Activated CD8-positive, alpha-beta T cell treated with anti-CD3 and anti-CD28 coated beads for 36 hours (primary cell): Measurements from ENCODE around the gene AGR3. TPM values are rescaled to one million over a fixed set of nuclear protein-coding genes. Genes with fewer than 3 reads are reported as not detected.

Experiments
- ATAC-seq: fragments of 200-7000 bp; cut with Tn5 transposase; one replicate; pipeline ENCODE4 v1.10.0; 2021; ENCODE audit warnings: mild to moderate bottlenecking, moderate library complexity
- CTCF ChIA-PET: fragments of 350-600 bp; sonication (Branson Sonifier 250); formaldehyde crosslinking; loops from one replicate; lab custom pipeline; 2021; ENCODE audit warnings: antibody characterized with exemption; lab: Charles Lee
- POLR2A ChIA-PET: fragments of 350-600 bp; sonication (Branson Sonifier 250); formaldehyde crosslinking; loops from one replicate; lab custom pipeline; 2021; ENCODE audit warnings: antibody characterized with exemption; lab: Charles Lee
- DNase-seq: peaks from one replicate; pipeline ENCODE4 v3.0.0-alpha.2; 2020
- H3K27ac Mint-ChIP-seq: one replicate; pipeline ENCODE4 v1.8.0; 2021; ENCODE audit warnings: mild to moderate bottlenecking, mixed read lengths
- H3K27me3 Mint-ChIP-seq: one replicate; pipeline ENCODE4 v1.8.0; 2021; ENCODE audit warnings: mixed read lengths
- H3K36me3 Mint-ChIP-seq: one replicate; pipeline ENCODE4 v1.8.0; 2021; ENCODE audit warnings: low read depth, mixed read lengths
- H3K4me1 Mint-ChIP-seq: one replicate; pipeline ENCODE4 v1.8.0; 2021; ENCODE audit warnings: low read depth, mixed read lengths
- H3K4me3 Mint-ChIP-seq: one replicate; pipeline ENCODE4 v1.8.0; 2021; ENCODE audit warnings: mild to moderate bottlenecking, moderate library complexity, mixed read lengths
- H3K9me3 Mint-ChIP-seq: one replicate; pipeline ENCODE4 v1.8.0; 2021; ENCODE audit warnings: mixed read lengths
- intact Hi-C: fragments of 100-400 bp; cut with micrococcal nuclease; formaldehyde crosslinking; loops from one replicate; pipeline ENCODE4 v1.10.0; 2022
- total RNA-seq, 2 experiments: library from RNA; stranded (reverse); gene quantifications; one replicate each; pipeline ENCODE4 v1.2.3, GENCODE V29; 2021
- TF ChIP-seq, protein P1 (sequence below): fragments of 200-600 bp; IDR thresholded peaks from one replicate; pipeline ENCODE4 v1.8.0; 2022; ENCODE audit warnings: antibody characterized with exemption, mild to moderate bottlenecking

Gene AGR3
- total RNA-seq, 2 experiments from 2014 or later: not detected

DNA sequence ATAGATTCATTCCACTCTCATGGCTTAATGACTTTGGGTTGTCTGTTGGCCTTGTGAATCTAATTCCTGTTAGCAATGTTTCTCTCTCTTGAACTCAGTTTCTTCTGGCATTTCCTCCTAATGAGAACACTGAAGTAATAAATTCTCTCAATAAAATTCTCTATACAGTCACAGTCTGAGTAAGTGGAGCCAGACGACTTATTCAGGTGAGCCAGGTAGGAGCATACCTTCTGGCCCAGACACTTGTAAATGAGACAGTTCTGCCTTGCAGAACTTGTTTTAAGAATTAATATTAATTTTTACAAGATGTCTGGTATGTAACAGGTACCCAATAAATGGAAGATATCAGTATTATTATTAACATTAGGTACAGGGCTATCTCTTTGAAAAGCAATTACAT, 48.4 kb downstream of the AGR3 start:
- Mint-ChIP-seq H3K9me3 (peaks cover 2% of the 10 kb centered on the region), H3K4me1 (no peaks in the 10 kb centered on the region), H3K27me3 (peaks cover 1% of the 10 kb centered on the region), H3K27ac (no peak overlapping the region), H3K36me3 (no peaks in the 10 kb centered on the region), H3K4me3 (no peak overlapping the region)
- TF ChIP-seq, protein P1, sequence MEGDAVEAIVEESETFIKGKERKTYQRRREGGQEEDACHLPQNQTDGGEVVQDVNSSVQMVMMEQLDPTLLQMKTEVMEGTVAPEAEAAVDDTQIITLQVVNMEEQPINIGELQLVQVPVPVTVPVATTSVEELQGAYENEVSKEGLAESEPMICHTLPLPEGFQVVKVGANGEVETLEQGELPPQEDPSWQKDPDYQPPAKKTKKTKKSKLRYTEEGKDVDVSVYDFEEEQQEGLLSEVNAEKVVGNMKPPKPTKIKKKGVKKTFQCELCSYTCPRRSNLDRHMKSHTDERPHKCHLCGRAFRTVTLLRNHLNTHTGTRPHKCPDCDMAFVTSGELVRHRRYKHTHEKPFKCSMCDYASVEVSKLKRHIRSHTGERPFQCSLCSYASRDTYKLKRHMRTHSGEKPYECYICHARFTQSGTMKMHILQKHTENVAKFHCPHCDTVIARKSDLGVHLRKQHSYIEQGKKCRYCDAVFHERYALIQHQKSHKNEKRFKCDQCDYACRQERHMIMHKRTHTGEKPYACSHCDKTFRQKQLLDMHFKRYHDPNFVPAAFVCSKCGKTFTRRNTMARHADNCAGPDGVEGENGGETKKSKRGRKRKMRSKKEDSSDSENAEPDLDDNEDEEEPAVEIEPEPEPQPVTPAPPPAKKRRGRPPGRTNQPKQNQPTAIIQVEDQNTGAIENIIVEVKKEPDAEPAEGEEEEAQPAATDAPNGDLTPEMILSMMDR: no peak
- ChIA-PET POLR2A (no interaction called here), CTCF (no interaction called here)
- intact Hi-C loops: no loop called here
- ATAC-seq: no peak
- DNase-seq: no peak

DNA sequence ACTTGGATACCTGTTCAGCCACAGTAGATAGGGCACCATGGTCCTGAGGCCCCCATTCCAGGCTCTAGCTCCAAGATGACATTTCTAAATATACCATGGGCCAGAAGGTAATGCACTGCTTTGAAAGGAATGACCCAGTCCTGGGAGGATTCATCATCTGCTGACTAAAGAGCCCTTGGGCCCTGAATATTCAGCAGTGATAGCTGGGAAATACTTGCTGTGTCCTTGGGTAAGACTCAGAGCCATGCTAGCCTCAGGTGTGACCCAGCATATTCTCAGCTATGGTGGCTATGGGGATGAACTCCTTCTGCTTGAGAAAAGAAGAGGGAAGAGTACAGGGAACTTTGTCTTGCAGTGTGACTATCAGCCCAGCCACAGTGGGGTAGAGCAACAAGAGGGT, 55.7 kb downstream of the AGR3 start:
- Mint-ChIP-seq H3K27me3 (peaks cover 15% of the 10 kb centered on the region), H3K36me3 (no peaks in the 10 kb centered on the region), H3K27ac (no peak overlapping the region), H3K9me3 (peaks cover 7% of the 10 kb centered on the region), H3K4me1 (no peaks in the 10 kb centered on the region), H3K4me3 (no peak overlapping the region)
- TF ChIP-seq, protein P1: no peak
- ATAC-seq (no peak), DNase-seq (no peak)
- ChIA-PET CTCF (no interaction called here), POLR2A (no interaction called here)
- intact Hi-C loops: no loop called here

DNA sequence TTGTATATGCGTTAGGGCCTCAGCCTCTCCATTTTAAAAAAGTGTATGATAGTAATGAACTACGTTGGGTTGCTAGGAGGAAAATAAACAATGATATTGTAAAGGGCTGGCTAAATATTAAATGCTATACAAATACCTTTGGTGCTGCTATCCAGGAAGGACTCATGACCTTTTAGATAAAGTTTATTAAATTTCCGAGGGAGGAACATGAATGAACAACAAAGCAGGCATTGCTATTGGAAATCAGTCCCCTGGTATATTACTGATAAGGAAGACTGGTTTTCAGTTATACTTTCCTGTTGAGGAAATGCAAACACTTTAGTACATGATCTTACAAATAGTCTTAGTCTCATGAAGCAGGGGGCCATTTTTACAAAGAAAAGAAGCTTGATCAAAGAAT, 59.8 kb downstream of the AGR3 start:
- intact Hi-C loops: no loop called here
- Mint-ChIP-seq H3K4me3 (no peak overlapping the region), H3K27ac (no peak overlapping the region), H3K9me3 (no peaks in the 10 kb centered on the region), H3K27me3 (peaks cover 12% of the 10 kb centered on the region), H3K36me3 (no peaks in the 10 kb centered on the region), H3K4me1 (no peaks in the 10 kb centered on the region)
- TF ChIP-seq, protein P1: no peak
- CTCF ChIA-PET: no interaction called here
- DNase-seq: no peak
- no peak for ATAC-seq
- POLR2A ChIA-PET: no interaction called here

DNA sequence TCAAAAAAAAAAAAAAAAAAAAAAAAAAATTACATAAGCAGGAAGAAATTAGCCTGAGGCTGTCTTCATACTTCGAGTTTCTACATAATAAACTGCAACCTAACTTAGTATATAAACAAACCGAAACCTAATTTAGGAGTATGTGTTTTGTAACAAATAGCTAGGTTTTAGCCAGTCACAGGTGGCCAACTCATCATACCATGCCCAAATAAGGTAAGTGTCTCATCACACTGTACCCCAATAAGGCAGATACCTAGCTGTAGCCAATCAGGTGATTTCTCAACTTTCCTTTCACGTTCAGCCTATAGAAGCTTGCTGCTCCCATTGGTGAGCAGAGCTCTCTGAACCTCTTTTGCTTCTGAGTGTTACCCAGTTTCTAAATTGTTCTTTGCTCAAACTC, 63.1 kb downstream of the AGR3 start:
- intact Hi-C loops: no loop called here
- POLR2A ChIA-PET: no interaction called here
- no peaks in the 10 kb centered on the region for H3K4me1 Mint-ChIP-seq

DNA sequence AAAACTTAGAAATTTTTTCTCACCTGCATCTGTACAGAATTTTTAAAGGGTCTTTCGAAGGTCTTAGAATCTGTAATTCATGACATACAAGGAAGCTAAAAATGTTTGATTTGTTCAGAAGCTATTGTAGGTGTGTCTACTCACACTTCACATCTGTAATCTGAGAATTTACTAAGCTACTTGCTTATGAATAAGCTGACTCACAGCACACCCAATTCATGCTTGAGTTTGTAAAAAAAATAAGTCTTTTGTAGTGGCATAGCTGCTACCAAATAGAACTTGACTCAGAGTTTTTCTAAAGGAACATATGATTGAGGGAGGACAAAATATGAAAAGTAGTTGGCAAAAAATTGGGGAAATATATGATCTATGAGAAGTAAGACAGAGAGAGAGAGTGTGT, 64.2 kb downstream of the AGR3 start:
- POLR2A ChIA-PET: no interaction called here
- CTCF ChIA-PET: no interaction called here
- Mint-ChIP-seq H3K36me3 (no peaks in the 10 kb centered on the region), H3K27me3 (peaks cover 6% of the 10 kb centered on the region), H3K27ac (no peak overlapping the region), H3K4me3 (no peak overlapping the region), H3K4me1 (no peaks in the 10 kb centered on the region), H3K9me3 (no peaks in the 10 kb centered on the region)
- intact Hi-C loops: no loop called here
- TF ChIP-seq, protein P1: no peak
- DNase-seq (no peak), ATAC-seq (no peak)

More for the DNA sequence above, 63.1 kb downstream of the AGR3 start:
- no peak for ATAC-seq
- CTCF ChIA-PET: interaction anchor here (0.7 kb wide), 1 partner anchor 19 kb away, joined by 4 read pairs; no protein-coding TSS in a partner anchor
- Mint-ChIP-seq H3K27ac (no peak overlapping the region), H3K36me3 (no peaks in the 10 kb centered on the region), H3K27me3 (peaks cover 7% of the 10 kb centered on the region), H3K9me3 (no peaks in the 10 kb centered on the region), H3K4me3 (no peak overlapping the region)
- no peak for DNase-seq
- TF ChIP-seq, protein P1: no peak
